Body of pancreas (tissue), 4 donors: ENCODE measurements around the gene SH3D21. TPM values are rescaled to one million over a fixed set of nuclear protein-coding genes. Genes with fewer than 3 reads are reported as not detected.

Experiments
- ATAC-seq: fragments of 150-250 bp; one replicate; pipeline ENCODE4 v1.9.1; 2016
- DNase-seq, 4 donors: peaks; one replicate each; pipeline ENCODE4 v3.0.0-alpha.2; 2019
- H3K27ac ChIP-seq, 4 donors: fragments of 200-600 bp; sonication (generic); 1 replicate in 3 of 4; 2 replicates in 1 of 4; pipeline versions ENCODE4 v1.5.1 to v1.6.1; 2016 to 2019; ENCODE audit warnings: mild to moderate bottlenecking in 1 of 4, mixed read lengths in 1 of 4, moderate library complexity in 1 of 4
- H3K27me3 ChIP-seq, 2 donors: fragments of 200-600 bp; sonication (generic); one replicate each; pipeline ENCODE4 v1.6.0; 2016; ENCODE audit warnings: mild to moderate bottlenecking in 1 of 2
- H3K36me3 ChIP-seq, 2 donors: fragments of 200-600 bp; sonication (generic); replicated peaks in 1 of 2; 2 replicates each; pipeline ENCODE4 v1.5.1; 2016; ENCODE audit warnings: low read depth in 2 of 2; ENCODE audit not compliant: insufficient read depth in 1 of 2
- H3K4me1 ChIP-seq: fragments of 200-600 bp; sonication (generic); one replicate; pipeline ENCODE4 v1.6.0; 2016
- H3K4me3 ChIP-seq, 2 donors: fragments of 200-600 bp; sonication (generic); 1 replicate in 1 of 2; 2 replicates in 1 of 2; pipeline ENCODE4 v1.5.1; 2016 to 2019
- H3K9me3 ChIP-seq, 3 donors: fragments of 200-600 bp; sonication (generic); 1 replicate in 2 of 3; 2 replicates in 1 of 3; pipeline ENCODE4 v1.5.1; 2016
- POLR2A ChIP-seq, 3 donors: fragments of 450-650 bp; IDR thresholded peaks; one replicate each; pipeline ENCODE4 v1.6.1; 2016; ENCODE audit warnings: antibody characterized with exemption in 3 of 3, mild to moderate bottlenecking in 2 of 3
- WGBS, 2 donors: methylation state at CpG; one replicate each; pipeline ENCODE4 v1.1.5; 2017; 5-methylcytosine and 5-hydroxymethylcytosine counted together
- intact Hi-C: fragments of 100-400 bp; cut with DNase I; formaldehyde crosslinking; loops from one replicate; pipeline ENCODE4 v1.15.1; 2023
- total RNA-seq, 2 donors: library from RNA; depleted of rRNA; stranded (reverse); fragments of >200 nt; gene quantifications; one replicate each; pipeline ENCODE4 v1.1.0, GENCODE V29; 2016
- TF ChIP-seq, protein P1 (sequence below), 7 experiments: fragments of 450-650 bp in 4 of 7; fragments of 200-600 bp in 3 of 7; sonication (generic) in 3 of 7; IDR thresholded peaks; one replicate each; pipeline ENCODE4 v1.5.1; 2016 to 2019; ENCODE audit warnings: antibody characterized with exemption in 7 of 7

Gene SH3D21
- total RNA-seq, 2 donors from 2014 or later = 0.33 to 0.52 TPM

DNA sequence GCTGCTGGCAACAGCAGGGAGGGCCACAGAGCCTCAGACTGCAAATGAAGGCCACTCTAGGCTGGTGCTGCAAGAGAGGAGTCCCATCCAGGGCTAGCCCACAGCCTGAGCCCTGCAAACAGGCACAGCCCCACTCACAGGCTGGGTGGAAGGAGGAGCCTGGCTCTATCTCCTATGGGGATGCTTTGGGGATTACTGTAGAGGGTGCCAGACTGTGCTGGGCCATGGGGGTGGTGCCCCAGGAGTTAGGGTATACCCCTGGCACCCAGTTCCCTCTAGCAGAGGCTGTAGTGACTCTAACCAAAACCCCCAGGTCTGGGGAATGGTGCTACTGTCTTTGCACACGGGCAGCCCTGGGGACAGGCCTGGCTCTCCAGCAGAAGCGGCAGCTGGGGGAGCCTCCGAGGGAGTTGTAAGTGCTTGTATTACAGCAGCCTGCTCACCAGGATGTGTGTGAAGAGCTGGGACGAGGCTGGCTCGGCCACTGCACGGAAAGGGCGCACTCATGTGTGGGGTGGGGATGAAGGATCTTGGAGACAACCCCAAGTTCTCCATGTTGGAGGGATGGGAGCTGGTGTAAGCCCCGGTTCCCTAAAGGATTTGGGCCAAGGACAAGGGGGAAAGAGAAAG, 40.7 kb downstream of the SH3D21 start:
- H3K4me3 ChIP-seq = no peak overlapping the region
- peaks cover 0 to 43% of the 10 kb centered on the region in 2 donors for H3K36me3 ChIP-seq
- ATAC-seq = no peak
- no peak overlapping the region for H3K27ac ChIP-seq
- DNase-seq = no peak
- H3K4me1 ChIP-seq = no peaks in the 10 kb centered on the region
- no peaks in the 10 kb centered on the region for H3K27me3 ChIP-seq
- no peak for TF ChIP-seq POLR2A (IDR thresholded peaks at IDR 0.05)
- TF ChIP-seq, protein P1, sequence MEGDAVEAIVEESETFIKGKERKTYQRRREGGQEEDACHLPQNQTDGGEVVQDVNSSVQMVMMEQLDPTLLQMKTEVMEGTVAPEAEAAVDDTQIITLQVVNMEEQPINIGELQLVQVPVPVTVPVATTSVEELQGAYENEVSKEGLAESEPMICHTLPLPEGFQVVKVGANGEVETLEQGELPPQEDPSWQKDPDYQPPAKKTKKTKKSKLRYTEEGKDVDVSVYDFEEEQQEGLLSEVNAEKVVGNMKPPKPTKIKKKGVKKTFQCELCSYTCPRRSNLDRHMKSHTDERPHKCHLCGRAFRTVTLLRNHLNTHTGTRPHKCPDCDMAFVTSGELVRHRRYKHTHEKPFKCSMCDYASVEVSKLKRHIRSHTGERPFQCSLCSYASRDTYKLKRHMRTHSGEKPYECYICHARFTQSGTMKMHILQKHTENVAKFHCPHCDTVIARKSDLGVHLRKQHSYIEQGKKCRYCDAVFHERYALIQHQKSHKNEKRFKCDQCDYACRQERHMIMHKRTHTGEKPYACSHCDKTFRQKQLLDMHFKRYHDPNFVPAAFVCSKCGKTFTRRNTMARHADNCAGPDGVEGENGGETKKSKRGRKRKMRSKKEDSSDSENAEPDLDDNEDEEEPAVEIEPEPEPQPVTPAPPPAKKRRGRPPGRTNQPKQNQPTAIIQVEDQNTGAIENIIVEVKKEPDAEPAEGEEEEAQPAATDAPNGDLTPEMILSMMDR (IDR thresholded peaks at IDR 0.05) = no peak
- intact Hi-C loops = no loop called here
- H3K9me3 ChIP-seq = no peaks in the 10 kb centered on the region
- 91% methylated on average over 6 to 8 of the region's 8 CpGs for WGBS, 2 donors

- 60 to 64% methylated on average over 7 of the region's 7 CpGs for WGBS, 2 donors
- Histone ChIP-seq H3K27ac (no peak overlapping the region), H3K4me3 (no peak overlapping the region), H3K36me3 (peaks cover 0 to 44% of the 10 kb centered on the region in 2 donors), H3K9me3 (no peaks in the 10 kb centered on the region), H3K4me1 (no peaks in the 10 kb centered on the region), H3K27me3 (no peaks in the 10 kb centered on the region)
- intact Hi-C loops = no loop called here
- TF ChIP-seq, protein P1 (IDR thresholded peaks at IDR 0.05) = no peak
- TF ChIP-seq POLR2A (IDR thresholded peaks at IDR 0.05) = no peak
- DNase-seq = no peak
- no peak for ATAC-seq
These were observed 43.1 kb downstream of the SH3D21 start for GRCh38 chr1:36349241-36349671.

- Histone ChIP-seq H3K36me3 (peaks cover 0 to 48% of the 10 kb centered on the region in 2 donors), H3K9me3 (no peaks in the 10 kb centered on the region), H3K4me3 (no peak overlapping the region), H3K27ac (peak overlapping the region in 2 of 4 donors; percentile 26 to 31), H3K27me3 (no peaks in the 10 kb centered on the region), H3K4me1 (no peaks in the 10 kb centered on the region)
- intact Hi-C loops = no loop called here
- DNase-seq (no peak), ATAC-seq (peak; percentile 9)
- 81% methylated on average over 14 of the region's 16 CpGs; no CpG with 5 or more reads in 1 of the 2 donors for WGBS, 2 donors
- TF ChIP-seq, protein P1 (IDR thresholded peaks at IDR 0.05) = no peak
- no peak for TF ChIP-seq POLR2A (IDR thresholded peaks at IDR 0.05)
These were observed 43.7 kb downstream of the SH3D21 start for GRCh38 chr1:36349839-36350238.

DNA sequence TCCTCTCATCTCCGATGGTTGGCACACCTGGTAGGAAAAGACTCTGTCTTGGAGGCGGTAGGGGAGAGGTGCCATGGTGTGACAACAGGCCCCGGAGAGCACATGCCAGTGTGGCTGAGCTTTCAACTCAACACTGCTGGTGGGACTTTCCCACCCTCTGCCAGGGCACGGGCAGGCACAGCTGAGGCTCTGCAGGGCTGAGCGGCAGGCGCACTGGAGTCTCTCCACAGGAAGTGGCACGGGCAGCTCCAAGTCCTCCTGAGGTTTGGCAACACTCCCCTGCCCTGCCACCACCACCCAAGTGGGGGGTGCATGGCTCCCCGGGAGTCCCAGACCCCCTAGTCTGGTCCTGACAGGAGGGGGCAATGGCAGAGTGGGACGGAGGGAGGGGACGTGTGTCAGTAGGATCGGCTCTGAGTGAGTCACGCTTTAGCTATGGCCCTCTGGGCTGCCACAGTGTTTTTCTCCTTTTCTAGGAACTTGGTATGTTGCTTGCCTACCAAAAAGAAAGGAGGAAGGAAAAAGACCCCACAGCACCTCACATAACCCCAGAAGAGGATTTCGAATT, 44.6 kb downstream of the SH3D21 start:
- intact Hi-C loops = no loop called here
- Histone ChIP-seq H3K9me3 (no peaks in the 10 kb centered on the region), H3K4me1 (no peaks in the 10 kb centered on the region), H3K27ac (peak overlapping the region in 2 of 4 donors; percentile 31 to 34), H3K36me3 (peaks cover 0 to 48% of the 10 kb centered on the region in 2 donors), H3K27me3 (no peaks in the 10 kb centered on the region), H3K4me3 (no peak overlapping the region)
- WGBS, 2 donors = 71 to 78% methylated on average over 1 to 13 of the region's 13 CpGs
- ATAC-seq = peak; percentile 48
- peak in 1 of 4 donors; percentile 34 for DNase-seq
- TF ChIP-seq, protein P1 (IDR thresholded peaks at IDR 0.05) = no peak
- TF ChIP-seq POLR2A (IDR thresholded peaks at IDR 0.05) = no peak
